Activated gamma-delta T cell (primary cell): Measurements from ENCODE around the gene GADD45B.
"Not testable (repeated sequence)": the region's sequence is repeated elsewhere in the genome, so short reads cannot be mapped to it uniquely, and the experiment has no call there.

ENCODE experiments used
- DNase-seq: peaks from one replicate; lab custom pipeline; 2025; lab: John Stamatoyannopoulos, UW

Gene GADD45B

GRCh38 chr19:2488405-2488941 is 12.5 kb downstream of the GADD45B start:
- no peak for DNase-seq

GRCh38 chr19:2488942-2489731 is 13.2 kb downstream of the GADD45B start:
- no peak for DNase-seq

- DNase-seq = no peak
Observed at GRCh38 chr19:2490659-2491058, 14.7 kb downstream of the GADD45B start.

- no peak for DNase-seq
Observed at GRCh38 chr19:2491130-2491801, 15.3 kb downstream of the GADD45B start.

GRCh38 chr19:2492870-2493269 is 16.9 kb downstream of the GADD45B start:
- DNase-seq = no peak

- DNase-seq = not testable (repeated sequence)
Observed at GRCh38 chr19:2493448-2493847, 17.5 kb downstream of the GADD45B start.

- DNase-seq = no peak
Observed at GRCh38 chr19:2494084-2494446, 18.1 kb downstream of the GADD45B start.

- DNase-seq = peak; percentile 75
Observed at GRCh38 chr19:2494447-2495129, 18.7 kb downstream of the GADD45B start.

GRCh38 chr19:2495130-2495641 is 19.3 kb downstream of the GADD45B start:
- DNase-seq = no peak

GRCh38 chr19:2495651-2496316 is 19.9 kb downstream of the GADD45B start:
- DNase-seq = no peak

- DNase-seq = no peak
Observed at GRCh38 chr19:2497186-2497585, 21.3 kb downstream of the GADD45B start.

- no peak for DNase-seq
Observed at GRCh38 chr19:2500156-2500555, 24.2 kb downstream of the GADD45B start.

- DNase-seq = no peak
Observed at GRCh38 chr19:2500841-2501261, 24.9 kb downstream of the GADD45B start.

GRCh38 chr19:2503521-2504109 is 27.7 kb downstream of the GADD45B start:
- peak; percentile 53 for DNase-seq

GRCh38 chr19:2506656-2507055 is 30.7 kb downstream of the GADD45B start:
- DNase-seq = not testable (repeated sequence)

GRCh38 chr19:2507109-2507508 is 31.2 kb downstream of the GADD45B start:
- DNase-seq = no peak

GRCh38 chr19:2509096-2509495 is 33.2 kb downstream of the GADD45B start:
- DNase-seq = no peak

- DNase-seq = no peak
Observed at GRCh38 chr19:2511570-2511969, 35.6 kb downstream of the GADD45B start.

- no peak for DNase-seq
Observed at GRCh38 chr19:2511991-2512390, 36.1 kb downstream of the GADD45B start.

GRCh38 chr19:2512523-2513431 is 36.9 kb downstream of the GADD45B start:
- DNase-seq = no peak
